Measurements from ENCODE around the gene S100P.
A peak's percentile ranks its signal among the peaks of the same experiment; 100 is the strongest.

The S100P gene

GRCh38 chr4:6695660-6696610, 2.3 kb downstream of the S100P start:
- no peak for TF ChIP-seq JUND (IDR thresholded peaks at IDR 0.05; ENCODE audit: low read depth)
- peak in 1 of 2 experiments; percentile 93 for DNase-seq (ENCODE audit: low read depth in 1 of 2, low spot score in 1 of 2)
- in situ Hi-C loops (cut with HindIII; ENCODE audit: low pct_unique_long_range_greater_than_20kb, low sequenced_read_pairs): no loop called here

- in situ Hi-C loops (cut with HindIII; ENCODE audit: low pct_unique_long_range_greater_than_20kb, low sequenced_read_pairs): no loop called here
- no peak for TF ChIP-seq JUND (IDR thresholded peaks at IDR 0.05; ENCODE audit: low read depth)
- DNase-seq (ENCODE audit: low read depth in 1 of 2, low spot score in 1 of 2): peak in 1 of 2 experiments; percentile 52
These were observed 2.9 kb downstream of the S100P start for GRCh38 chr4:6696611-6697010.

- DNase-seq (ENCODE audit: low read depth in 1 of 2, low spot score in 1 of 2): no peak
- in situ Hi-C loops (cut with HindIII; ENCODE audit: low pct_unique_long_range_greater_than_20kb, low sequenced_read_pairs): no loop called here
- no peak for TF ChIP-seq JUND (IDR thresholded peaks at IDR 0.05; ENCODE audit: low read depth)
These were observed 3.5 kb downstream of the S100P start for GRCh38 chr4:6697131-6697530.

GRCh38 chr4:6699388-6699787, 5.7 kb downstream of the S100P start:
- no peak for TF ChIP-seq JUND (IDR thresholded peaks at IDR 0.05; ENCODE audit: low read depth)
- in situ Hi-C loops (cut with HindIII; ENCODE audit: low pct_unique_long_range_greater_than_20kb, low sequenced_read_pairs): no loop called here
- no peak for DNase-seq (ENCODE audit: low read depth in 1 of 2, low spot score in 1 of 2)

GRCh38 chr4:6699903-6700302, 6.2 kb downstream of the S100P start:
- TF ChIP-seq JUND (IDR thresholded peaks at IDR 0.05; ENCODE audit: low read depth): no peak
- in situ Hi-C loops (cut with HindIII; ENCODE audit: low pct_unique_long_range_greater_than_20kb, low sequenced_read_pairs): no loop called here
- no peak for DNase-seq (ENCODE audit: low read depth in 1 of 2, low spot score in 1 of 2)

GRCh38 chr4:6701371-6701770, 7.7 kb downstream of the S100P start:
- peak in 1 of 2 experiments; percentile 49 for DNase-seq (ENCODE audit: low read depth in 1 of 2, low spot score in 1 of 2)
- no peak for TF ChIP-seq JUND (IDR thresholded peaks at IDR 0.05; ENCODE audit: low read depth)
- in situ Hi-C loops (cut with HindIII; ENCODE audit: low pct_unique_long_range_greater_than_20kb, low sequenced_read_pairs): no loop called here

- no peak for DNase-seq (ENCODE audit: low read depth in 1 of 2, low spot score in 1 of 2)
- TF ChIP-seq JUND (IDR thresholded peaks at IDR 0.05; ENCODE audit: low read depth): no peak
- in situ Hi-C loops (cut with HindIII; ENCODE audit: low pct_unique_long_range_greater_than_20kb, low sequenced_read_pairs): no loop called here
These were observed 9.1 kb downstream of the S100P start for GRCh38 chr4:6702761-6703160.

- no peak for TF ChIP-seq JUND (IDR thresholded peaks at IDR 0.05; ENCODE audit: low read depth)
- no peak for DNase-seq (ENCODE audit: low read depth in 1 of 2, low spot score in 1 of 2)
- in situ Hi-C loops (cut with HindIII; ENCODE audit: low pct_unique_long_range_greater_than_20kb, low sequenced_read_pairs): no loop called here
These were observed 10.1 kb downstream of the S100P start for GRCh38 chr4:6703786-6704185.

- no peak for TF ChIP-seq JUND (IDR thresholded peaks at IDR 0.05; ENCODE audit: low read depth)
- in situ Hi-C loops (cut with HindIII; ENCODE audit: low pct_unique_long_range_greater_than_20kb, low sequenced_read_pairs): no loop called here
- DNase-seq (ENCODE audit: low read depth in 1 of 2, low spot score in 1 of 2): no peak
These were observed 12.0 kb downstream of the S100P start for GRCh38 chr4:6705646-6706045.

GRCh38 chr4:6706173-6706572, 12.5 kb downstream of the S100P start:
- TF ChIP-seq JUND (IDR thresholded peaks at IDR 0.05; ENCODE audit: low read depth): no peak
- in situ Hi-C loops (cut with HindIII; ENCODE audit: low pct_unique_long_range_greater_than_20kb, low sequenced_read_pairs): no loop called here
- no peak for DNase-seq (ENCODE audit: low read depth in 1 of 2, low spot score in 1 of 2)

- DNase-seq (ENCODE audit: low read depth in 1 of 2, low spot score in 1 of 2): peak; percentile 66 to 98
- in situ Hi-C loops (cut with HindIII; ENCODE audit: low pct_unique_long_range_greater_than_20kb, low sequenced_read_pairs): no loop called here
- no peak for TF ChIP-seq JUND (IDR thresholded peaks at IDR 0.05; ENCODE audit: low read depth)
These were observed 15.8 kb downstream of the S100P start, which contains the start of gene MRFAP1L1 for GRCh38 chr4:6709230-6710114. Gene MRFAP1L1, minus strand, starts transcription at chr4:6709865. Its CDS starts 236 bp downstream, at chr4:6709629.

- in situ Hi-C loops (cut with HindIII; ENCODE audit: low pct_unique_long_range_greater_than_20kb, low sequenced_read_pairs): no loop called here
- DNase-seq (ENCODE audit: low read depth in 1 of 2, low spot score in 1 of 2): no peak
- no peak for TF ChIP-seq JUND (IDR thresholded peaks at IDR 0.05; ENCODE audit: low read depth)
These were observed 16.6 kb downstream of the S100P start for GRCh38 chr4:6710282-6710681.

- no peak for TF ChIP-seq JUND (IDR thresholded peaks at IDR 0.05; ENCODE audit: low read depth)
- in situ Hi-C loops (cut with HindIII; ENCODE audit: low pct_unique_long_range_greater_than_20kb, low sequenced_read_pairs): no loop called here
- no peak for DNase-seq (ENCODE audit: low read depth in 1 of 2, low spot score in 1 of 2)
These were observed 17.3 kb downstream of the S100P start for GRCh38 chr4:6710996-6711395.

Data from T47D (cell line).